Measurements from ENCODE around the gene RNU6-1.

DNA sequence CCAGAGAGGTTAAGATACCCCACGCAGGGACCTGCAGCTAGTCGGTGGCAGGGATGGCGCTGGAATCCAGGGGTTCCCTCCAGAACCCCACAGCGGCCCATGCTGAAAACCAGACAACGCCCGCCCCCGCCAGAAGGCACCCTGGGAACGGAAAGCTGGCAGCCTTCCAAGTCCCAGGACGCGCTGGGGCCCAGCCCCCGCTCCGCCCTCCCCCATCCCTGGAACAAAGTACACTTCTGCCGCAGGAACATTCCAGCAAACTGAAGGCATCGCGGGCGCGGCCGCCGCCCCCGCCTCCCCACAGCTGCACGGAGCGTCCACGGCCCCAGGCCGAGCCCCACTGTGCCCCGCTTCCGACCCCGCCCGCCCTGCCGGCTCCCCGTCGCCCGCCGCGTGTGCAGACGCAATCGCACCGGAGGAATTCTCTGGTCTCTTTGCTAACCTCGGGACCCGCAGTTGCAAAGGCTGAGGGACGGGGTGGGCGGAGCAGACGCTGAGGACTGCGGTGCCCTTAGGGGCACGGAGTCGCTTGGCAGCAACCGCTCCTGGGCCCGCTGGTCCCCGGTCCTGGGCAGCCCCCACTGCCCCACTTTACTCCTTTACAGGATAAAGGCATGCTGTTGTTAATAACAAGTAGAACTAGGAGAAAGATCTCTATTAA, 44.8 kb upstream of the RNU6-1 start:
- TF ChIP-seq CTCF (IDR thresholded peaks at IDR 0.05 in 8 of 11, conservative IDR thresholded peaks at IDR 0.05 in 3 of 11) (no peak), POLR2A (IDR thresholded peaks at IDR 0.05) (no peak)
